HG03064 (cell line): Measurements from ENCODE around the gene CDC42BPG.
A peak's percentile ranks its signal among the peaks of the same experiment; 100 is the strongest.
"Not testable (repeated sequence)": the region's sequence is repeated elsewhere in the genome, so short reads cannot be mapped to it uniquely, and the experiment has no call there.

Experiments used
- ATAC-seq: cut with Tn5 transposase; IDR thresholded peaks from one replicate; pipeline ENCODE4 v1.9.1; 2021; ENCODE audit warnings: low read depth; ENCODE audit not compliant: unreplicated experiment

Gene CDC42BPG

GRCh38 chr11:64851831-64852351, 7.4 kb upstream of the CDC42BPG start:
- peak; percentile 5 for ATAC-seq

GRCh38 chr11:64850979-64851567, 6.6 kb upstream of the CDC42BPG start:
- ATAC-seq: peak; percentile 40

DNA sequence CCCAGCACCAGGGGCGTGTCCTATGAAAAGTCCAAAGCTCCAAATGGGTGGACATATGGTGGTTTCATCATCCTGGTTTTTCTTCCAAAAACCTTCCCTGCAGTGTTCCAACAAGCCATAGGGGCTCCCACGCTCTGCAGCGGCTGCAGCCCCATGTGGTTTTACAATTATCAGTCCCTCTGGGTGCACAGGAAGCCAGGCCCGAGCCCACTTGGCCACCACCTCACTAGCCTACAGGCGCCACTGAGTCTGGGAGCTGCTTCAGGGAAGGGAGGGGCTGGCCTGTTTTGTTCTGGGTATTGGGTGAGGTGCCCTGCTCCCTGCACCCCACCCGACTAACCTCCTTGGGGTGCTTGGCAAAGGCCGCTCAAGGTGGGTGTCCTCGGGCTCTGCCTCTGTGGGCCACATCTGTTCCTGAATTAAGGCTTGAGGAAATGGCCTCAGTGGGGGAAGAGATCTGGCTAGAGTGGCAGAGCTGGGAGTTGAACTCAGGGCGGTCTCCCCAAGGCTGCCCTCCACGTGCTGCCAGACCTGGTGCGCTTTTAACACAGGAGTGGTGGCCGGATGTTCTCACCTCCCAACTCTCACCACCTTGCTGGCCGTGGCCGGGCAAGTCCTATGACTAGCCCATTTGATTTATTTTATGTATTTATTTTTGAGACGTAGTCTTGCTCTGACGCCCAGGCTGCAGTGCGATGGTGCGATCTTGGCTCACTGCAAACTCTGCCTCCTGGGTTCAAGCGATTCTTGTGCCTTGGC, 5.3 kb upstream of the CDC42BPG start:
- no peak for ATAC-seq

GRCh38 chr11:64848826-64849597, 4.6 kb upstream of the CDC42BPG start:
- ATAC-seq: no peak

- no peak for ATAC-seq
These were observed 3.9 kb upstream of the CDC42BPG start for GRCh38 chr11:64848214-64848825.

- ATAC-seq: no peak
These were observed 2.7 kb upstream of the CDC42BPG start for GRCh38 chr11:64846998-64847666.

GRCh38 chr11:64845776-64846129, 1.3 kb upstream of the CDC42BPG start:
- ATAC-seq: not testable (repeated sequence)

- no peak for ATAC-seq
These were observed 799 bp upstream of the CDC42BPG start for GRCh38 chr11:64845129-64845775.

DNA sequence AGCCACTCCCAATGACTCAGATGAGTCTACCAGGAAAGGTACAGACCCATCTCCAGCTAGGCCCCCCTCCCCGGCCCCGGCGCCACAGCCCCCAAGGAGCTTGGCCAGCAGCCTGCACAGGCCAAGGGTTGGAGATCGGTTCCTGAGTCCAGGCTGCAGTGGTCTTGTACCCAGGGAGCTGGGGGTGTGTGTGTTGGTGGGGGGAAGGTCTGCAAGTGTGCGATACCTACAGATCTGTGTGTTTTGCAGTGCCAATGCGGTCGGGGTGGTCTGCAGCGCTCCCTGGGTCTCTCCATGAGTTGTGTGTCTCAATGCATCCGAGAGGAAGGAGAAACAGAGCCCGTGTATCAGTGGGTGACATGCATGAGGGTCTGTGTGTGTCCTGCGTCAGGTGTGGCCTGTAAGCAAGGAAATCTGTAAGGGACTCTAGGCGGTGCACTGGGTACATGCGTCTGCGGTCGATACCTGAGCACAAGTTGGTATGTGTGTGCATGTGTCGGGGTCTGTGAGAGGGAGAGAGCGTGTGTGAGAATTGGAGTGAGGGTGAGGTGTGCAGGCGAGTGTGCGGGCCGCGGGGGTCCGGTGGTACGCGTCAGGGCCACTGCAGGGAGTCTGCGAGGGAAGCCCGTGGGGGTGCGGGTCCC, 645 bp downstream of the CDC42BPG start:
- ATAC-seq: no peak

GRCh38 chr11:64842851-64843685, 1.4 kb downstream of the CDC42BPG start:
- no peak for ATAC-seq

DNA sequence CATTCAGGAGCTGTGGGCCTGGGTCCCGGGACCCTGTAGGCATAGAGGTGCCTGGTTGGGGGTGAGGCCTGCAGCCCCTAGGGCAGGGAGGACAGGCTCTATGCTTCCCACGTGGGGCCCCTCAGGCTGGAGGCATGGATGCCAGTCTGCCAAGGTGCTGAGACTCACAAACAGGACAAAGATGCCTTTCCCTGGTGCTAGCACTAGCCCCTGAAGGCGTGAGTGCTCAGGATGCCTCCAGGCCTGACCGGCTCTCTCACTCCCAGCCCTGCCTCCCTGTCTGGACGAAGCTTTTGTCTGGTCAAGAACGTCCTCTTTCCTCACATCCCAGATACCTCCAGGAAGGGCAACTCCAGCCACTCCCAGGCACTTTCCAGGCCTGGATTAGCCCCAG, 2.1 kb downstream of the CDC42BPG start:
- ATAC-seq: no peak

DNA sequence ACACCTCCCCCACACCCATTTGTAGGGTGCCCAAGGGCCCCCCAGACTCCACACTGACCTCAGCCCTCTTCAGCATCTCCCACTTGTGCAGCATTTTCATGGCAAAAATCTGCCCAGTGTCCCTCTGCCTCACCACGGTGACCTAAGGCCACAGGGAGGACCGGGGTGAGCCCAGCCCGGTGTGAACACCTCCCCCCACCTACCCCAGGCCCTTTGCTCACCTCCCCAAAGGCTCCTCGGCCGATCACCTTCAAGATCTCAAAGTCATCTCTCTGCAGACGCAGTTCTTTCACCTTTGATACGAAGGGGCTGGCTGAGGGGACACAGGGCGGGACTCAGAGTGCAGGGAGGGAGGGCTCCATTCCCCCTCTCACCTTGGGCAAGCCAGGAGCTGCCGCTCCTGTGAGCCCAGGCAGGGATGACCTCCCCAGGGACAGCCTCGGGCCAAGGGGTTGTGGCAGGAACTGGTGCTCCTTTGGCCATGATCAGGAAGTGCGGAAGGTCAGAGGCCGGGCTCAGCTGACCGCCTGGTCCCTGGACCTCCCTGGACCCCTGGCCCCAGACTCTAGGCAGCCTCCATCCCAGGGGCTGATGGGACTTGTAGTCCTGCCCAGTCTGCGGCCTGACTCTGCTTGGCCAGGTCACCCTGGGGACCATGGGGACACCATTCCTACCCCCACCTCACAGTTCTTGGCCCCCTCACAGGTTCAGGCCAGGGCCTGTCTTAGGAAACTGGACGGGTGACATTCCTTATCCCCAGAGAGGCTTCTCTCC, 2.7 kb downstream of the CDC42BPG start:
- ATAC-seq: no peak

DNA sequence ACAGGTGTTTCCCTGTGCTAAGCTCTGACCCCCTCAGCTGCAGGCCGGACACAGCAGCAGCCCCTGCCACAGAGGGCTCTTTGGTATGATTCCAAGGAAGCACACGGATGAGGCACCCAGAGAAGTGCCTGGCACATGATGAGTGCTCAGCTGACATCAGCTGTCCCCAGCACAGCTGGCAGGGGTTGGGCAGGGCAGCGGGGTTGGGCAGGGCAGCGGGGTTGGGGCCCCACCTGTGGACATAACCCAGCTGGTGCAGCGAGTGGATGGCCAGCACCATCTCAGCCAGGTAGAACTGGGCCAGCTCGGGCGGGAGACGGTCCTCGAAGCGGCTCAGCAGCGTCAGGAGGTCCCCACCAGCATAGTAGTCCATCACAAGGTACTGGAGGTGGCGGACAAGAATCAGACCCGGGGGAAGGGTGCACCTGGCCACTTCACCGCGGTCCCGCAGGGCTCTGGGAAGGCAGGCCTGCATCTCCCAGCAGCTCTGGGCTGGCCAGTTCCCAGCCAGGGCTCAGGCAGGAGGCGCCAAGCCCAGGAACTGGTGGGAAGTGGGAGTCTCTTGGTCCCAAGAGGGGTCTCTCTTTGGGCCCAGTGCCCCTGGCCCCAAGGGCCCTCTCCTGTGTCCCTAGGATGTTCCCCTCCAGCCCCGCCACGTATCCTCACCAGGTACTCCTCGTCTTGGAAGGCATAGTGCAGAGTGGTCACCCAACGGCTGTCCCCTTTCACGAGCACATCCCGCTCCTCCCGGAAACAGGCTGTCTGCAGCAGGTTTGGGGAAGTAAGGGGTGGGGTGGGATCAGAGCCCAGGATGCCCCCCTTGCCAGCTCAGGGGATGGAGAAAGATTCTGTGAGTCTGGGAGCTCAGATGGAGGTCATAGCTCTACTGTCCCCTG, 4.3 kb downstream of the CDC42BPG start:
- ATAC-seq: no peak

GRCh38 chr11:64839335-64839734, 5.1 kb downstream of the CDC42BPG start:
- ATAC-seq: no peak

DNA sequence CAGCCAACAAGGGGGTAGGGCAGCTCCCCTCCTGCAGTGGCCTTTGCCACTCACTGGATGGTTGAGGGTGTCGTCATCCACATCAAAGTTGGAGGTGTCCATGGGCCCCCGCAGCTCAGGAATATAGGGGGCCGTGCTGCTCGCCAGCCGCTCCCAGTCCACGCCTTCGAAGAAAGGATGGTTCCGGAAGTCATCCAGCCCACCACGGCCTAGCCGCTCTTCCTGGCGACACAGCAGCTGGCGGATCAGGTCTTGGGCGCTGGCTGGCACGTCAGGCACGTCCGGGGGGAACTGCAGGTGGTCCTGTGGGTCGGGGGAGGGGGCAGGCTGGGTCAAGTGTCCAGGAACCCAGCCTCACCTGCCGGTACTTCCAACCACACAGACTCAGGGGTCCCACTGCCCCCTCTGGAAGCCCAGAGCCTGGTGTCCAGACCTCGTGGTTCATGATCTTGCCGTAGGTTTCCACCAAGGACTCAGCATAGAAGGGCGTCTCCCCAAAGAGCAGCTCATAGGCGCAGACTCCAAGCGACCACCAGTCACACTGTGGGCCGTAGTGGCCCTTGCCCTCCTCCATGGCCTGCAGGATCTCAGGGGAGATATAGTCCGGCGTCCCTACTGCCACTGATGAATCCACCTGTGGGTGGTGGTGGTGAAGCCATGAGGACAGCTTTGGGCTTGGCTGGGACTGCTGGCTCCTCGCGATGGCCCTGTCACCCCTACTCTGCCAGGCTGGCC, 5.7 kb downstream of the CDC42BPG start:
- no peak for ATAC-seq

- ATAC-seq: no peak
These were observed 6.5 kb downstream of the CDC42BPG start for GRCh38 chr11:64837887-64838351.
